ENCODE results near the gene USP7. TPM values are rescaled to one million over a fixed set of nuclear protein-coding genes. Genes with fewer than 3 reads are reported as not detected.
"Not testable (repeated sequence)": the region's sequence is repeated elsewhere in the genome, so short reads cannot be mapped to it uniquely, and the experiment has no call there.

Gene USP7
- total RNA-seq, 2 experiments from 2014 or later = 155 to 163 TPM

DNA sequence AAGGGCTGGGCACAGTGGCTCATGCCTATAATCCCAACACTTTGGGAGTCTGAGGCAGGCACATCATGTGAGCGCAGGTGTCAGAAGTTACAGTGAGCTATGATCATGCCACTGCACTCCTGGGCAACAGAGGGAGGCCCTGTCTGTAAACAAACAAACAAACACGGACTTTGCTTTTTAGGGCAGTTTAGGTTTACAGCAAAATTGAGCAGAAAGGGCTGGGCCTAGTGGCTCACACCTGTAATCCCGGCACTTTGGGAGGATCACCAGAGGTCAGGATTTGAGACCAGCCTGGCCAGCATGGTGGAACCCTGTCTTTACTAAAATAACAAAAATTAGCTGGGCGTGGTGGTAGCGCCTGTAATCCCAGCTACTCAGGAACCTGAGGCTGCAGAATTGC is 91.6 kb downstream of the USP7 start:
- Mint-ChIP-seq H3K27ac (no peak overlapping the region), H3K4me3 (no peak overlapping the region), H3K9me3 (no peaks in the 10 kb centered on the region), H3K27me3 (no peaks in the 10 kb centered on the region), H3K36me3 (ENCODE audit: low read depth) (peaks cover 11% of the 10 kb centered on the region), H3K4me1 (ENCODE audit: low read depth) (peaks cover 30% of the 10 kb centered on the region)
- no peak for DNase-seq
- ATAC-seq = no peak
- POLR2A ChIA-PET = interaction anchor here (0.6 to 1.5 kb wide), 2 partner anchors 20 to 1423 kb away, joined by 3 to 4 read pairs; no protein-coding TSS in a partner anchor
- TF ChIP-seq, protein P1, sequence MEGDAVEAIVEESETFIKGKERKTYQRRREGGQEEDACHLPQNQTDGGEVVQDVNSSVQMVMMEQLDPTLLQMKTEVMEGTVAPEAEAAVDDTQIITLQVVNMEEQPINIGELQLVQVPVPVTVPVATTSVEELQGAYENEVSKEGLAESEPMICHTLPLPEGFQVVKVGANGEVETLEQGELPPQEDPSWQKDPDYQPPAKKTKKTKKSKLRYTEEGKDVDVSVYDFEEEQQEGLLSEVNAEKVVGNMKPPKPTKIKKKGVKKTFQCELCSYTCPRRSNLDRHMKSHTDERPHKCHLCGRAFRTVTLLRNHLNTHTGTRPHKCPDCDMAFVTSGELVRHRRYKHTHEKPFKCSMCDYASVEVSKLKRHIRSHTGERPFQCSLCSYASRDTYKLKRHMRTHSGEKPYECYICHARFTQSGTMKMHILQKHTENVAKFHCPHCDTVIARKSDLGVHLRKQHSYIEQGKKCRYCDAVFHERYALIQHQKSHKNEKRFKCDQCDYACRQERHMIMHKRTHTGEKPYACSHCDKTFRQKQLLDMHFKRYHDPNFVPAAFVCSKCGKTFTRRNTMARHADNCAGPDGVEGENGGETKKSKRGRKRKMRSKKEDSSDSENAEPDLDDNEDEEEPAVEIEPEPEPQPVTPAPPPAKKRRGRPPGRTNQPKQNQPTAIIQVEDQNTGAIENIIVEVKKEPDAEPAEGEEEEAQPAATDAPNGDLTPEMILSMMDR (IDR thresholded peaks at IDR 0.05) = no peak
- CTCF ChIA-PET = interaction anchor here (5.0 kb wide), 1 partner anchor 8 kb away, joined by 54 read pairs; the partner anchor contains the start of gene LITAFD
- intact Hi-C loops (cut with micrococcal nuclease) = no loop called here

DNA sequence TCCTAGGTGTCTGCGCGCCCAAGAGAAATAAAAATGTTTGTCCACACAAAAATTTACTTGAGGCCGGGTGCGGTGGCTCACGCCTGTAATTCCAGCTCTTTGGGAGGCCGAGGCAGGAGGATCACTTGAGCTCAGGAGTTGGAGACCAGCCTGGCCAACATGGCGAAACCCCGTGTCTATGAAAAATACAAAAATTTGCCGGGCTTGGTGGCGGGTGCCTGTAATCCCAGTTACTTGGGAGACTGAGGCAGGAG is 93.8 kb downstream of the USP7 start:
- CTCF ChIA-PET = interaction anchor here (1.2 to 5.0 kb wide), 4 partner anchors 10 to 269 kb away, joined by 3 to 54 read pairs (median 7); partner anchors contain the start of gene LITAFD
- H3K27me3 Mint-ChIP-seq; H3K4me3 Mint-ChIP-seq; intact Hi-C loops (cut with micrococcal nuclease); H3K9me3 Mint-ChIP-seq; DNase-seq; ATAC-seq: not testable (repeated sequence)
- H3K27ac Mint-ChIP-seq = peak overlapping the region; percentile 52
- peaks cover 16% of the 10 kb centered on the region for H3K36me3 Mint-ChIP-seq (ENCODE audit: low read depth)
- H3K4me1 Mint-ChIP-seq (ENCODE audit: low read depth) = peaks cover 43% of the 10 kb centered on the region
- POLR2A ChIA-PET = interaction anchor here (0.7 to 9.2 kb wide), 2 partner anchors 17 to 28 kb away, joined by 3 to 99 read pairs; no protein-coding TSS in a partner anchor

DNA sequence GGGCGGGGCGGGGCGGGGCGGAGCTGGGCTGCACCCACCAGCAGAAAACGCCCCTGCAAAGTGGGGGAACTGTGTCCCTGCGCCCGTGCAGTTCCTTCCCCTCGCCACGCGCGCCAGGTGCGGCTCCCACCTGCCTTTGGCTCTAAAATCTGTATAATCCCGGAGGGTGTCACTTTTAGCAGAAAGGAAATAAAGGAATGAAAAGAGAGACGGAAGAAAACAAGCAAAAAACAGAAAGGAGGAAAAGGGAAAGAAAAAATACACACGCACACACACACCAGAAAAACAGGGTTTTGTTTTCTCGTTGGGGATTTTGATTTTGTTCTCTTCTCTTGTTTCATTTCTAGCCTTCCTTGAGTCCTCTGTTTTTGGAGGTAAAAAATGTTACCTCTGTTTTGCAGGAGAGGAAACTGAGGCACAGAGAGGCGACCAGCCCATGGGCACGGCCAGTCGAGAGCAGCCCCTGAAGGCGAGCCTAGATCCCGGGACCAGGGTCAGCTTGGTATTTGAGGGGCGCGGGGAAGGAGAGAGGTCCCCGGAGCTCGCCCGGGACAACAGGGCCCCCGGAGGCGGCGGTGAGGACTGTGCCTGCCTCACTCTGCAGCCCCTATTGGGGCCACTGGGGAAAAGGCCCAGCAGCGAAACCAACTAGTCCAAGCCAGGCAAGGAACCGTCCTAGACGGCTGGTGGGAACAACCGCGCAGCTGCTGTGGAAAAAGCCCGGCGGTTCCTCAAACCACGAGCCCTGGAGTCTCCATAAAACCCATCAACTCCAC is 94.3 kb downstream of the USP7 start:
- ATAC-seq (no peak), DNase-seq (peak; percentile 34)
- Mint-ChIP-seq H3K4me1 (ENCODE audit: low read depth) (peaks cover 42% of the 10 kb centered on the region), H3K4me3 (peak overlapping the region; percentile 89), H3K9me3 (no peaks in the 10 kb centered on the region), H3K27ac (peak overlapping the region; percentile 94), H3K27me3 (no peaks in the 10 kb centered on the region), H3K36me3 (ENCODE audit: low read depth) (peaks cover 16% of the 10 kb centered on the region)
- POLR2A ChIA-PET = interaction anchor here (0.7 to 9.2 kb wide), 19 partner anchors 10 to 258 kb away, joined by 3 to 99 read pairs (median 4); partner anchors contain the start of genes HAPSTR1, PMM2 and TMEM186
- intact Hi-C loops (cut with micrococcal nuclease) = no loop called here
- TF ChIP-seq, protein P1 (IDR thresholded peaks at IDR 0.05) = peak; percentile 35
- CTCF ChIA-PET = interaction anchor here (0.8 to 5.0 kb wide), 6 partner anchors 11 to 302 kb away, joined by 3 to 54 read pairs (median 6); partner anchors contain the start of gene LITAFD

DNA sequence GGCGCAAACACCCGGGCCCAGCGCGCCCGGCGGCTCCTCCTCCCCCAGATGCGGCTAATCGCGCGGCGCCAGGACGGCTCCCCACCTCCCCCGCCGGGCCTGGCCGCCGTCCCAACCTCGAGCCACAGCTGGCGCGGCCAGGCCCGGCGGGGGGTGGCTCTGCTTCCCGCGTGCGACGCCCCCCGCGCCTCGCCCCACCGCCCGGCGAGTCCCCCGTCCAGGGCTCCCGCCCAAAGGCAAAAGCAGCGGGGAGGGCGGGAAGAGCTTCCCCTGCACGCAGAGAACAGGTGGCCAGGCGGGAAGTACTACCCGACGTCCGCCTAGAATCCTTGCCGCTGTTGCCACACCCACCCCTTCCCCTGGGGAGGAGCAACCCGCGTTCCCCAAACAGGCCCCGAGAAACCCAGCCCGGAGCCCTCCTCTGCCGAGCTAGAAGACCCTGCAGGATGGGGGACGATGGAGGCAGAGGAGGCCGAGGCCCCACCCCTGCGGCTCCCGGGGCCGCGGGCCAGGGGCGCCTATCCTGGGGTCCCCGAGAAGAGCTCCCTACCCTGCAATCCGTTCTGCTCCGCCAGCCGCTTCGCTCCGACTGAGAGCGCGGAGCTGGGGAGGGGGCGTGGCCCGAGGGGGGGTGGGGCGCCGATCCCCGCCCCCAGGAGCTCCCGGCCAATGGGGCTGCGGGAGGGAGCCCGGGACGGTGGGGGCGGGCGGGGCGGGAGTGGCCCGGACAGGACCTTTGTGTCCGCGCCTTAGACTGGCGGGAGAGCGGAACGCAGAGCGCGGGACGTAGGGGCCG is 95.1 kb downstream of the USP7 start, which contains the start of gene CARHSP1:
CARHSP1 (minus strand) TSS at position 591 of the 796 bp plus-strand sequence. CDS start 9,678 bp downstream, outside the sequence.
- ATAC-seq = peak; percentile 79
- POLR2A ChIA-PET = interaction anchor here (0.6 to 9.2 kb wide), 22 partner anchors 9 to 259 kb away, joined by 3 to 99 read pairs (median 4); partner anchors contain the start of genes HAPSTR1, PMM2 and TMEM186
- CTCF ChIA-PET = interaction anchor here (0.8 to 5.0 kb wide), 6 partner anchors 11 to 301 kb away, joined by 3 to 54 read pairs (median 6); partner anchors contain the start of gene LITAFD
- intact Hi-C loops (cut with micrococcal nuclease) = no loop called here
- peak within 1 kb of the TSS; percentile 93 for H3K4me3 Mint-ChIP-seq
- TF ChIP-seq, protein P1 (IDR thresholded peaks at IDR 0.05) = no peak
- H3K36me3 Mint-ChIP-seq (ENCODE audit: low read depth) = peaks cover 18% of the 10 kb centered on the region
- peaks cover 47% of the 10 kb centered on the region for H3K4me1 Mint-ChIP-seq (ENCODE audit: low read depth)
- no peaks in the 10 kb centered on the region for H3K9me3 Mint-ChIP-seq
- H3K27me3 Mint-ChIP-seq = no peaks in the 10 kb centered on the region
- peak within 1 kb of the TSS; percentile 94 for H3K27ac Mint-ChIP-seq
- DNase-seq = peak; percentile 87

DNA sequence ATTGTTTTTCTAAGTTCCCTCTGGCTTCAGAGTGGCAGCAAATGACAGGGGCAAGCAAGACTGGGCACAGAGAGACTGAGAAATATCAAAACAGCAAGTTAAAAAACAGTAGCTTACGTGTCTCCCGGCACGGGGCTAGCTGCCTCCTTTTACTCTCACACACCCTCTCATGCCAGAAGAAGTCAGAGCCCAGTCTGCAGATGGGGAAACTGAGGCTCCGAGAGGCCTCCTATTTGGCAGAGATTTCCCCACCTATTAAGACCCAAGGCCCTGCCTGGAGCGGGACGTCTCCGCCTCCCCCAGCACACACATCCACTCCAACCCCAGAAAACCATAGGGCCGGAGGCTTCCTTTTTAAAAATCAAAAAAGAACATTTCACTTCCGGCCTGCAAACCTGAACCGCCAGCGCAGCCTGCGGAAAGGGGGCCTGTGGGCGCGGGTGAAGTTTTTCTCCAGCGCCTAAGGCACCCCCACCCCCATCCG is 95.7 kb downstream of the USP7 start:
- intact Hi-C loops (cut with micrococcal nuclease) = no loop called here
- CTCF ChIA-PET = interaction anchor here (1.1 to 5.0 kb wide), 4 partner anchors 12 to 271 kb away, joined by 3 to 54 read pairs (median 7); partner anchors contain the start of gene LITAFD
- TF ChIP-seq, protein P1 (IDR thresholded peaks at IDR 0.05) = no peak
- peak overlapping the region; percentile 88 for H3K27ac Mint-ChIP-seq
- ATAC-seq = no peak
- peaks cover 18% of the 10 kb centered on the region for H3K36me3 Mint-ChIP-seq (ENCODE audit: low read depth)
- POLR2A ChIA-PET = interaction anchor here (0.6 to 9.2 kb wide), 13 partner anchors 9 to 260 kb away, joined by 3 to 99 read pairs (median 4); partner anchors contain the start of gene HAPSTR1
- H3K9me3 Mint-ChIP-seq = no peaks in the 10 kb centered on the region
- peaks cover 45% of the 10 kb centered on the region for H3K4me1 Mint-ChIP-seq (ENCODE audit: low read depth)
- peak overlapping the region; percentile 93 for H3K4me3 Mint-ChIP-seq
- H3K27me3 Mint-ChIP-seq = no peaks in the 10 kb centered on the region
- peak; percentile 86 for DNase-seq

Measured in activated CD8-positive, alpha-beta T cell treated with anti-CD3 and anti-CD28 coated beads for 36 hours (primary cell).